ENCODE results near the gene FBXO21.
A peak's percentile ranks its signal among the peaks of the same experiment; 100 is the strongest.

The FBXO21 gene

DNA sequence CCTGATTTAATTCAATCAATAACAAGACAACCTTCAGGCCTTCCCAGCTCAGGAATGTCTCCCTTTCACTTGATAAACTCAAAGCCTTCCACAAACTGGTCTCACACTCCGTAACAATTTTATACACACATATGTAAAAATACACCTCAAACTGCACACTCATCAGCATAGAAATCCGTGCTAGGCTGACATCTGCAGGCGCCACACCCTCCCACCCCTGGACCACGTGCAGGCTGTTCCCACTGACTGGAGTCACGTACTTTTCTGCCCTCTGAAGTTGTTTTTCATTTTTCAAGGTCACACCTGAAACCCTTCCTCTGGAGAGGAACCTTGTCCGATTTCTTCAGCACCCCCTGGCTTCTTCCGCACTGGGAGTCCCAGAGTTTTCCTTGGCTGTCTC, 27.6 kb downstream of the FBXO21 start:
- DNase-seq (ENCODE audit: low read depth in 2 of 2) = no peak

DNA sequence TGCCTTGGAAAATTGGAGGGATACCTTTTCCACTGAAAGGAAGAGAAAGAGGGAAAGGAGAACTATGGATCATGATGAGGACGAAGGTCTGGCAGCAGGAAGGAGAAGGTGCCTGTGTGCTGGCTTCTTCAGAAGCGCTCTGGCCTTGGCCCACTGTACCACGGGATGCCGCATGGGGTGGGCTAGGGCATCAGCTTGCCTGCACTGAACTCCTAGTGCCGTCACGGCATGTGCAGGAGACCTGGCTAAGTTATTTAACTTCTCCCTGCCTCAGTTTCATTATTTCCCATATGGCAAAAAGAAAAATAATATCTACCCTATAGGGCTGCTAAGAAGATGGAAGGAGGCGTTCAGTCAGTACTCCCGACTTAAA, 28.1 kb downstream of the FBXO21 start:
- DNase-seq (ENCODE audit: low read depth in 2 of 2) = no peak

DNA sequence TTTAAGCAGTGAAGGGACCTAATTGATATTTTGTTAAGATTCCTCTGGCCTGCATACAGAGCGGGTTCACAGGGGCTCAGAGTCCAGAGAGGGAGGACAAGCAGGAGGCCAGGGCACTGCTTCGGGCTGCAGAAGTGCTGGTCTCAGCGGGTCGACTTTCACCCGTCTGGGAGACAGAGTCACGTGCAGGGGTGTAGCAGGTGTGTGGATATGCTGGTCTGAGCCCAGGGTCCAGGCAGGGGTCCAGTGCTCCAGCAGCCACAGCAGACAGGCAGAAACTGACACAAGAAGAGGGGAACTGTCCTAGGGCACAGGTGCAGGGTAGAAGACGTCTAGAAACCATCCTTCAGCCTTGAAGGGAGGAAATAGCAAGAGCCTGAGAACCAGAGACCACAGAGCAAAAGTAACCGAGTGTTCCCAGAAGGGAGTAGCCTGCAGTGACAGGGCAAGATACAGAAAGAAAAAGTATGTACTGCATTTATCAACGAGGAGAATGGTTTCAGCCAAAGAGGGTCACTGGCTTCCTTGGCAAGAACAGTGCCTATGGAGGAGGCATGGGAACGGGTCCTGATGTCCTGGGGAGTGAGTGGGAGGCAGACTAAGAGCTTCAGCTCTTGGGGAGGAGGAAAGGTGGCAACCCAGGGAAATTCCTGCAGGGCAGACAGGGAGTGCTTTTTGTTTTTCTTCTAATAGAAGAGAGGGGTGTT, 28.7 kb downstream of the FBXO21 start:
- no peak for DNase-seq (ENCODE audit: low read depth in 2 of 2)

DNA sequence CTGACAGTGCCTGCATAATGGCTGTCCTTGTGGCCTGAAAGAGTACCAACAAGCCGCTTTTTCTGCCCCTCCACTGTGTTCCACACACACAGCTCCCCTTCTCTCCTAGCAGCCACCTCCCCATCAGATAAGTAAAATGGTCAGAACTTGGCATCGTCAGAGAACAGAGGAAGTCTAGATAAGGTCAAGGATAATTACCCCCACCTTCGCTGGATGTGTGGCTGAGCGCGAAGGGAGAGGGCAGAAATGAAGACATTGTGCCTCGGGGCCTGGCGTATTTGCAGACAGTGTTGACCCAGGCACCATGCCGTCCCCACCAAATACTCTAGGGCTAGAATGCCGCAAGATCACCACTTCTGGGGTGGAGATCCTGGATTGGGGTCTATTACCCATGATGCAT, 30.6 kb downstream of the FBXO21 start:
- no peak for DNase-seq (ENCODE audit: low read depth in 2 of 2)

DNA sequence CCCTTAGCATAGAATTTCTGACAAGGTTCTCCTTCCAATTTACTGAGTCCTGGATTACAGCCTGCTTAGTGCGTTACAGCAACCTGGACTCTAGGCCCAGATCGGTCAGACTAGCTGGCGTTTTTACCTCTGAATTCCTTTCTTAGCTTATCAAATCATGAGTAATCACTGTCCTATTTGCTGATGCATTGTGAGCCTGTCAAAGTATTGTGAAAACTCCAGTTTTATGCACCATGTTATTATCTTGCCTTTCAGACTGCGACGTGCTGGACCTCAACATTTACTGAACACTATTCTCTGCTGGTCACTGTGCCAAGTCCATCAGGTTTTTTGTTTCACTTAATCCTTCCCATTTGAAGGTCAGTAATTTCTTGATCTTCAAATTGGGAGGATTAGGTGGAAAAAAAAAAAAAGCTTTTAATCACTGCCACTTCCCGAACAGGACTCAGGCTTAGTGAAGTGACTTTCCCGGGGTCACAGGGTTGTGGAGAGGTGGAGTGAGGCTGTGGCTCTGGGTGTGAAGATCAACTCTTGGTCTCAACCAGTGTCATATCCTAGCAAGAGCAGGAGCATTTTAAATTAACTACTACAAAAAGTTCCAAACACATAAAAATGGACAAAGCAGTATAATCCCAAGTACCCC, 31.2 kb downstream of the FBXO21 start:
- DNase-seq (ENCODE audit: low read depth in 2 of 2) = no peak

DNA sequence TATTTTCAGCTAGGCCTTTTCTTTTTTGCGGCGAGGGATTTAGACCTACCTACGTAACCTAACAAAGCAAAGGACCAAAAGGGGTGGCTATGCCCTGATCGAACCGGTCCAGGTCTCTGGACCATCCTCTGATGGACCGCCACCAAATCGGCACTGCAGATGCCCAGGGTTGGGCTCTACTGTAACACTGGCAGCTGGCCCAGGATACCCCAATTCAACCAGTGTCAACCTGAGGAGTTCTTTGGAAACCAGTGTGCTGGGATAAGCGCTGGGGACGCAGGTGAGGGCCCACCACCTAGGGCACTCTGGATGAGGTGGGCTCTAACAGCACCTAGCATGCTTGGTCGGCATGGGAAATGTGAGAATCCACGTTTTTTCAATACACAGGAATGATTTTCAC, 32.2 kb downstream of the FBXO21 start:
- no peak for DNase-seq (ENCODE audit: low read depth in 2 of 2)

DNA sequence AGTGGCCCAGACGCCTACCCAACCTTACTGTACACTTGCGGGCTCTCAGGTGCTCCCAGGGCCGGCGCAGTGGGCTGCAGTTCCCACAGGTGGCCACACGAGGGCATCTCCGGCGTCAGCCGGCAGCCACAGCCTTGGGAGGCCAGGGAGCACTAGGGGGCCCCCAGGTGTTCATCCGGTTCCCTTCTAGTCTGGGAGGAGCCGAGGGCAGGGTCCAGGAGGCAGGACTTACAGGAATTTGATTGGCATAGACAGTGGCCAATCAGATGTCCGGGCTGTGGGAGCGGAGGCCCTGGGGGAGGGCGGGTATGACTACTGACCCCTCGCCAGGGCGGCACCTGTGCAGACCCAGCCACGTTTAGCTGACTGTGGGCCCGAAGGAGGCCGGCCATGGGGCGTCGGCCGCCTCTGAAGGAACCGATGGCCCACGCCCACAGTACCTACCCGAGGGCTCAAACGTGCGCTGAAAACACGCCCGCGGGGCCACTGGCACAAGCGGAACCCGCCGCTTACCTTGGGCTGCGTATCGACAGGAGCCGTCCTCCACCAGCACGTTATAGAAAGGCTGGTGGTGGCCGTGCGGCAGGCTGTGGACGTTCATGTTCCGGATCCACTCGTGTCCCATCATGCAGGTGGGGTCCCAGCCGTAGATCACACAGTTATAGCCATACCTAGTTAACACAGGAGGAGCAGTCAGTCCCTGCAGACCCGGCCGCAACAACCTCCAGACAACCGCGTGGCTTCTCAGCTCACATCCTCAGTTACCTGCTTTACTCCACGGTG, 34.8 kb downstream of the FBXO21 start:
- DNase-seq (ENCODE audit: low read depth in 2 of 2) = peak; percentile 45 to 73

DNA sequence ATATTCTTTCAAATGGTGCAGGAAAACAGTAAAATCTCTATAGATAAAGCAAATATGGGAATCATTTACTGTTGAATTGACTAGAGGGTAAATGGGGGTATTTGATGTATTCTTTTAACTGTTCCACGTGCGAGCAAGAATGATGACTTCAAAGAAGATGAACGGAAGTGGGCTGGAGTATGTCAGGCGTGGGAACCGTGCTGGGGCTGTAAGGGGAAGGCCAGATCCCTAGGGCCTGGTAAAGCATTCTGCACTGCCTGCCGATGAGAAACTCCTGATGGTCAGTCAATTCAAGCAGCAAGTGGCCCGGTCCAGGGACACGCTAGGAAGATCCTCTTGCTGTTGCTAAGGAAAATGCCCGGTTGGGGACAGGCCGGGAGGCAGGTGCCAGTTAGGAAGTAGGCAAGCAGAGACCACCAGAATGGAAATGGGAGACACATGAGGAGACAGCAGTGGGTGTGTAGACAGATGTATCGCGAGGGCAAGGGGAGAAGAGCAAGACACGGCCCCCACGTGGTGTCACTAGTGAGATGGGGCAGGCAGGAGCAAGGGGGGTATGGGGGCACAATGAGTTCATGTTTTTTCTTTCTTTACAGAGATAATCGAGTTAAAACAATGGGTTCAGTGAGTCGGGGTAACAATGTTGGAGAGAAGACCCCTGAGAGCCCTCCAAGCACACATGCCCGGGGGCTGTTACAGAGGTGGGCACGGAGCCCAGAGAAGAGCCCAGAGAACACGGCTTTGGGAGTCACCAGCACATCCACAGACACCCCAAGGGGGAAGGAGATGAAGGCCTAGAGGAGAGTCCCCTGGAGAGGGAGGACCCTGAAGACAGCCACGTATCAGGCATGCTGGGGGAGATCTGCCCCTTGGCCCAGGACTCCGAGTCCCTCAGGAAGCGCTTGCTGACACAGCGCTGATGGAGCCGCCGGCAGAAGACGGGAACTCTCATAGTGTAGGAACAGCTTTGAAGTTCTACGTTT, 37.2 kb downstream of the FBXO21 start:
- no peak for DNase-seq (ENCODE audit: low read depth in 2 of 2)

DNA sequence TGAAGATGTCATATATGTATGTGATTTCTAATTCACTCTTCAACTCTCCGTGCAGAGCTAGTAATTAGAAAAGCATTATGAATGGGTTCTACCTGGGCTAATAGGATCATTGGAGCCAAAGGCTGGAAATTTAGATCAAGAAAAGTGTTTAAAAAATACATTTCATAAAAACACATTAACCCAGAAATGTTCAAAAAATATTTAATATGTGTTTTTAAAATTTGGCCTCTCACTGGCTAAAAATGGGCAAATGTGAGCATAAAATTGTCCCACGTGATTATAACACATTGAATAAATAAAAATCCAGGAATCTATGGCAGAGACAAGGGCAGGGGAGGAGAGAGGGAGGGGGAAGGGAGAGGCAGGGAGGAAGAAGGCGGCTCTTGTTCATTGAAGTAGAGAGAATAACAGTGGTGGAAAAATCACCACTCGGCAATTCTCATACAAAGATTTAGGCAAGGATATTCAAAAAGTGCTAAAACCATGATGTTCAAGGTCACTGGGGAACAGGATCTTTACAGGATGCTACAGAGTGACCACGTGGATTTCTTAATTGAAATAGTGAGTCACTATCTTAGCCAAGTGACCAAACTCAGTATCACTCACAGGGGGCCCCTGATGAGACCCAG, 38.8 kb downstream of the FBXO21 start:
- DNase-seq (ENCODE audit: low read depth in 2 of 2) = no peak

DNA sequence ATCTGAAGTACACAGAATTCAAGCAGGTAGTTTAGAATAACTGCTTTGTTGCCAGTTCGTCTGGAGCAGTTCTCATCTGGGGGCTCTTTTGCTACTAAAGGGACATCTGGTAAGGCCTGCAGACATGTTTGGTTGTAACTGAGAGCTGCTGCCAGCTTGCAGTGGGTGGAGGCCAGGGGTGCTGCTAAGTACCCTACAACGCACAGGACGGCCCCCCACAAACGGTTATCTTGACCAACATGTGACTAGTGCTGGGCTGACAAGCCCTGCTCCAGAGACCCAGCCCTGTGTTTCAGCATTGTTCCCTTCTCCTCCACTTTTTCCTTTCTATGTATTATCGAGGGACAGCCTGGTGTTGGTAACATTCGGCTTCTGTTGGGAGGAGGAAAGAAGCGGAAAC, 40.8 kb downstream of the FBXO21 start:
- DNase-seq (ENCODE audit: low read depth in 2 of 2) = no peak

DNA sequence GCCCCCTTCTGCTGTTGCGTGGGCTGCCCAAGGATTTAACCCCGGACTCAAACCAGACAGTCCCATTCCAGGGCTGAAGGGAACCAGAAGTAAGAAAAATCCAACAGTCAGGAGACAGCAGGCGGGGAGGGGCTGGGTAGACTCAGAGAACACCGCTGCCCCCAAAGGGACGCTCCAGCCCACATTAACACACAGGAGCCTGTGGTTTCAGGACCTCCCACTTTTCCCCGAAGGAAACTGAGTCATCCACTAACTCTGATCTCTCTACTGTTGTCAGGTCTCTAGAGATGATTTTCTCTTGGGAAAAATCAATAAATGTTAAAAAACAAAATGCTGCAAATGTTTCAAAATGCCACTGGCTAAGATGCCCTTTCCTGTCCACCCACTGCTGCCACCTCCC, 41.6 kb downstream of the FBXO21 start:
- peak; percentile 22 to 33 for DNase-seq (ENCODE audit: low read depth in 2 of 2)

DNA sequence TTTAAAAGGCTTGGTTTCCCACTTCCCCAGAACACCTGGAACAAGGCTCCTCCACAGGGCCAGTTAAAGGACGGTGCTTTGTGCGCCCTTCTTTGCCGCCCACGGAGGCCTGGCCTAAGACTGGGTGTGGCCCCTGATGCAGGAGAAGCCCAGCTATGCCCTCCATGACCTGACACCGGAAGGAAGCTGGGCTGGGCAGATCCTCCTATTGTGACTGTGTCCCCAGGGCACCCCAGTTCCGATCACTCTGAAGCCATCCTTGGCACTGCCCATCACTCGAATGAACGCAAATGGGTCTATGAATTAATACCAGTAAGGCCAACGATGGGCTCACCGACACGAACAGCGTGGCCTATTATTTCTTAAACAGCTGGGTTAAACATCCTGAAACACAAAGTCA, 42.6 kb downstream of the FBXO21 start:
- no peak for DNase-seq (ENCODE audit: low read depth in 2 of 2)

DNA sequence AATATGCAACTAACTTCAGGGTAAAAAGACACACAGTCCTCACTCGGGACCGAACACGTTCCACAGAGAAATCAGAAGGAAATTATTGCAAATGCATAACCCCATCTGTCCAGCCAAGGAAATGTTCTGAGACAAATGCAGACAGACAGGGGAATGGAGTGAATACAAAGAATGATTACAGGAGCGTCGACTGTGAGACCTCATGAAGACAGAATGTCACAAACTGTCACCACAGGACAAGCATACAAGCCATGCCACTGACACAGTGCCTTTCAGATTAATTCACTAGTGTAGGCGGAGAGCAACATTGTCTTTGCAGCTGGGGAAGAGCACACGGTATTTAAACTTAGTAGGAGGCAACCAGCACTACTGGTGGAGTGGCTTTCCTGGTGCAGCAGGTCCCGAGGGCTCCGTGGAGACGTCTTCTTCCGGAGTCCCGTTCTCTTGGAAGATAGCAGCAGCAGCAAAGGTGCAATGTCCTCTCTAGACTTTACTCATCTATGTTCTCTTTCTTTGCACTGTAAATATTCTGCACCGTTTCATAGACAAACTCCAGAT, 44.6 kb downstream of the FBXO21 start:
- DNase-seq (ENCODE audit: low read depth in 2 of 2) = no peak

DNA sequence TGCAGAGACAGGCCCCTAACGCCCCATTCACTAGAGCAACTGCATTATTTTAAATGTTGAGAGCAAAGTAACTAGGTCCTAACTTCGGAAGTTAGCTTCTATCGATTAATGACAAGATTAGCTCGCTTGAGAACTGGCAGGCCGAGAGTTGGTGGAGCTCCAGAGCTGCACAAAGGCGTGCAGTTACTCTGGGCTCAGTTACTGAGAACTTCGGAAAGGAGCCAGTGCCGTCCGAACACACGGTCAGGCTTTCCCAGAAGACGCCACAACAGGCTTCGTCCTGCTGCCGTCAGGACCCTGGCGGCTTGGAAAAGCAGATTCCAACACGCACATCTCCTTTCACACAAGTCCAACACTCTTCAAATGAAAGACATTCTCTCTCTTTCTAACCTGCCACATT, 45.7 kb downstream of the FBXO21 start:
- no peak for DNase-seq (ENCODE audit: low read depth in 2 of 2)

DNA sequence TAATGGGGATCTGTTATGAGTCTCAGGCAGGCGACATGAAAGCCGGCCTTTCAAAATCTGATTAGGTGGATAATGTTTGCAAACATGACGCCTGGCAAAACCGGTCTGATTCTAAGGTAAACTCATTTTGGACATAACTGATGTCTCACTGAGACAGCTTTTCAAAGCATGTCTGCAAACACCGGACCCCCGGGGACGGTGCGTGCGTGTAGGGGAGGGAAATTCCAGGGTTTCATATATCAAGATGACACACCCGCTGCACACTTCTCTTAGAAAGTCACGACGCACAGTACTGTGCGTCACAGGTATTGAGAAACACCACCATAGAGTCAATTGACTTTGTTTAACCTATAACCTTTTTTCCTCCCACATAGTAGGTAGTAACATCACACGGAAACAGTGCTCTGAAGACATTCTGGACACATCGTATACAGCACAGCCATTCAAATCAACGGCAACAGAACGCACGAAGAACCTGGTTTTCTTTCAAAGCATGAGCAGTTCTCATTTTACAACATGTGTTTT, 47.2 kb downstream of the FBXO21 start:
- peak in 1 of 2 donors; percentile 31 for DNase-seq (ENCODE audit: low read depth in 2 of 2)

DNA sequence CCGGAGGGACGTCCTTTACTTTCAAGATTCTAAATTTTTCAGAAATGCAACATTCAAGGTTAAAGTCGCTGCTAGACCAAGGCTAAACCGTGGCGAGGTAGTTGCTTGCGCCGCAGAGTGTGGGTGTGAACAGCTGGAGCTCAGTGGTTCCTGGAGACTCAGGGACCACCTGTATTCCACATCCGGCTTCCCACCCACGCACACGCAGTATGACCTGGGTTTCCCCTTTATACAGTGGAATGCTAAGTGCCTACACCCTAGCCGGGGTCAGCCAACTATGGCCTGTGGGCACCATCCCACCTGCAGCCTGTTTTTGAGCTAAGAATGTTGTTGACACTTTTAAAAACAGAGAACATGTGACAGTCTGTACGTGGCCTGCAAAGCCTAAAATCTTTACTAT, 48.2 kb downstream of the FBXO21 start:
- no peak for DNase-seq (ENCODE audit: low read depth in 2 of 2)

DNA sequence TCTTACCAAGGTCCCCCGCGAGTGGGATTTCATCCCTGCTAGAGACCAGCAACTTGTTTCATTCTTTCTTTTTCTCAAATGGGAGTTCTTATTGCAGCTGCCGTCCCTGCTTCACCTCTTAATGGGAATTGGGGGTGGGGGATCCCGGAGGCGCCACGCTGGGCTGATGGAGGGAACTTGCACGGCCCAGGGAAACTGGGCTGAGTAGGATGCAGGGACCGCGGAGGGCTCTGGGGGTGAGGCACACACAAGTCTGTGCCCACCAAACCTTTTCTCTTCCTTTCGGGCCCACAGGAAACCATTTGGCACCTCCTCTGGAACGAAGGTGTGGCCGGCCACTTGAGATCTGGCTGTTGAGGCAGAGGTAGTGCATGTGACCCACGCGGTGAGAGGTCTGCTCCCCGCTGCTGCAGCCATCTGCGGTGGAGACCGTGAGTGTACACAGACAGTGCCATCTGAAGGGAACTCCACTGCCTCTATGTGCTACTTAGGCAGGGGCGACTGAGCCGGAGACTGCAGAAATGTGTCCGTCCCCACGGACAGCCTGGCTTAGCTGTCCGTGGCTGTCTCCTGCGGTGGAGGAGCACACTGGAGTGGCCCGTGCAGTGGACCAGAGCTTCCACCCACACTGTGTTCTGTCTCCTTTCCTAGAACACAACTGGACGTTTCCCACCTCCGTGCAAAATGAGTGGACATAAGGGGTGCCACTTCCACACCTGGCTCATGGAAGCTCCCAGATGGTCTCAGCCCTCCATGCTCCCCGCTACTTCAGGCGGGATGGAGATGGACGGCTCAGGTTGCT, 49.0 kb downstream of the FBXO21 start:
- no peak for DNase-seq (ENCODE audit: low read depth in 2 of 2)

DNA sequence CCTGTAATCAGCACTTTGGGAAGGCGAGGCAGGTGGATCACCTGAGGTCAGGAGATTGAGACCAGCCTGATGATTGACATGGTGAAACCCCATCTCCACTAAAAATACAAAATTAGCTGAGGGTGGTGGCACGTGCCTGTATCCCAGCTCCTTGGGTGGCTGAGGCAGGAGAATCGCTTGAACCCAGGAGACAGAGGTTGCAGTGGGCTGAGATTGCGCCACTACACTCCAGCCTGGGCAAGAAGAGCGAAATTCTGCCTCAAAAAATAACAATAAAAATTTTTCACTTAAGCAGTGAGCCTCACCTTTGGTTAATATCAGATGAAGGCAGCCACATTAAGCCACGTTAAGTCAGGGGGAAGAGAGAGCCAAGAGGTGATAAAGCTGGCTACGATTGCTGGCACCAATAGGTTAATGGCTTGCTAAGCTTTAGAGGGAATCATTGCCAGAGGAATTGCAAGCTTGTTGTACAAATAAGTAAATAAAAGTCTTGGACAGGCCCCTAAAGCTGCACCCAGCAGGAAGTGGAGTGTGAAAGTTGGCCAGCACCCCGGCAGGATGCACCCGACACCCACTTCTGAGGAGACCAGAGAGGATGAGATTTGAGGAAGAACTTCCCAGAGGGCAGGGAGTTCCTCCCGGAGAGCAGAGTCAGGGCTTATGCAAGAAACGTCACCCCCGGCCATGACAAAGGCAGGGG, 49.7 kb downstream of the FBXO21 start:
- DNase-seq (ENCODE audit: low read depth in 2 of 2) = no peak

DNA sequence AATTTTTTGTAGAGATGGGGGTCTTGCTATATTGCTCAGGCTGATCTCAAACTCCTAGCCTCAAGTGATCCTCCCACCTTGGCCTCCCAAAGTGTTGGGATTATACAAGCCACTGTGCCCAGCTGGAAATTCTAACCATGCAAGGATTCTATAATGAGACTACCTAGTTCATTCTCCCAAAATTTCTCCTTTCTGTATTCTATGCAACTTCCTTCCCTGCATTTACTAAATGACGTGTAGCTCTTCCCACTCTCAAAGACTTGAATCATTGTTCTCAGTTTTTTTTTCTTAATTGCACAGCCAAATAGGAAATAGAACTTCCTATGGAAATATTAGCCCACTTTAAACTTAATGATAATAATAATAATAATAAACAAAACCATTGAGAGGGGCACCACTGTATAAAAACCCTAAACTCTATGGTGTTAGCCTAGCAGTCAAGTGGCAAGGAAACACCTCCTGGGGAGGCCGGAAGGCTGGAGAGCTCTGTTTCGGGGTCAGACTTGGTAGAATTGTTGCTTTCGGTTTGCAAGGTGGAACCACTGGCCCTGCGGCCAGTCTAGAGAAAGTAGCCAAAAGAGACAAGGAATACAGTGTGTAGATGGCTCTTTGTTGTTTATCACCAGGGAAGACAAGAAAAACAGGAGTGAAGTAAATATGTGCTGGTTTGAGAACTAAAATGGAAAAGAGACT, 51.1 kb downstream of the FBXO21 start:
- DNase-seq (ENCODE audit: low read depth in 2 of 2) = no peak

All from stimulated activated CD8-positive, alpha-beta memory T cell treated with anti-CD3 and anti-CD28 coated beads, Interleukin-15, amount 100 ng/mL, for 48 hours (primary cell).